Dermis blood vessel endothelial cell (primary cell): Measurements from ENCODE around the gene DCLK1. TPM values are rescaled to one million over a fixed set of nuclear protein-coding genes. Genes with fewer than 3 reads are reported as not detected.

ENCODE experiments used
- DNase-seq: peaks from one replicate; pipeline ENCODE4 v3.0.0; 2010
- total RNA-seq: library from RNA; depleted of rRNA; stranded (reverse); fragments of >200 nt; gene quantifications from 2 replicates; pipeline ENCODE4 v1.2.3, GENCODE V29; 2014

DCLK1 gene
- total RNA-seq, 1 donor from 2014 or later, result 38.1 TPM

- no peak for DNase-seq
Measured at GRCh38 chr13:35817642-35818607, 313.3 kb downstream of the DCLK1 start.

GRCh38 chr13:35814605-35815011, 316.6 kb downstream of the DCLK1 start:
- DNase-seq, result no peak

- DNase-seq, result no peak
Measured at GRCh38 chr13:35812736-35813135, 318.4 kb downstream of the DCLK1 start.

- no peak for DNase-seq
Measured at GRCh38 chr13:35810321-35810720, 320.9 kb downstream of the DCLK1 start.

GRCh38 chr13:35808846-35809245, 322.3 kb downstream of the DCLK1 start:
- no peak for DNase-seq

- DNase-seq, result no peak
Measured at GRCh38 chr13:35804901-35805300, 326.3 kb downstream of the DCLK1 start.

GRCh38 chr13:35797991-35798390, 333.2 kb downstream of the DCLK1 start:
- no peak for DNase-seq

GRCh38 chr13:35797244-35797643, 333.9 kb downstream of the DCLK1 start:
- no peak for DNase-seq

- DNase-seq, result no peak
Measured at GRCh38 chr13:35796623-35797022, 334.6 kb downstream of the DCLK1 start.

GRCh38 chr13:35794734-35795389, 336.3 kb downstream of the DCLK1 start:
- DNase-seq, result no peak

GRCh38 chr13:35793823-35794222, 337.4 kb downstream of the DCLK1 start:
- DNase-seq, result no peak

GRCh38 chr13:35792911-35793310, 338.3 kb downstream of the DCLK1 start:
- DNase-seq, result no peak

GRCh38 chr13:35792021-35792420, 339.2 kb downstream of the DCLK1 start:
- DNase-seq, result no peak

GRCh38 chr13:35791184-35791851, 339.9 kb downstream of the DCLK1 start:
- no peak for DNase-seq

GRCh38 chr13:35789335-35790165, 341.6 kb downstream of the DCLK1 start:
- DNase-seq, result peak; percentile 62

GRCh38 chr13:35787937-35788336, 343.2 kb downstream of the DCLK1 start:
- DNase-seq, result peak; percentile 7

- no peak for DNase-seq
Measured at GRCh38 chr13:35785576-35786303, 345.4 kb downstream of the DCLK1 start.

- DNase-seq, result no peak
Measured at GRCh38 chr13:35784286-35784951, 346.8 kb downstream of the DCLK1 start.

- no peak for DNase-seq
Measured at GRCh38 chr13:35782793-35783192, 348.4 kb downstream of the DCLK1 start.

- DNase-seq, result no peak
Measured at GRCh38 chr13:35781036-35782000, 349.9 kb downstream of the DCLK1 start.
